ENCODE results near the gene ZNF316. TPM values are rescaled to one million over a fixed set of nuclear protein-coding genes. Genes with fewer than 3 reads are reported as not detected.

The ZNF316 gene
- total RNA-seq, 1 donor from 2014 or later = 32.7 TPM

DNA sequence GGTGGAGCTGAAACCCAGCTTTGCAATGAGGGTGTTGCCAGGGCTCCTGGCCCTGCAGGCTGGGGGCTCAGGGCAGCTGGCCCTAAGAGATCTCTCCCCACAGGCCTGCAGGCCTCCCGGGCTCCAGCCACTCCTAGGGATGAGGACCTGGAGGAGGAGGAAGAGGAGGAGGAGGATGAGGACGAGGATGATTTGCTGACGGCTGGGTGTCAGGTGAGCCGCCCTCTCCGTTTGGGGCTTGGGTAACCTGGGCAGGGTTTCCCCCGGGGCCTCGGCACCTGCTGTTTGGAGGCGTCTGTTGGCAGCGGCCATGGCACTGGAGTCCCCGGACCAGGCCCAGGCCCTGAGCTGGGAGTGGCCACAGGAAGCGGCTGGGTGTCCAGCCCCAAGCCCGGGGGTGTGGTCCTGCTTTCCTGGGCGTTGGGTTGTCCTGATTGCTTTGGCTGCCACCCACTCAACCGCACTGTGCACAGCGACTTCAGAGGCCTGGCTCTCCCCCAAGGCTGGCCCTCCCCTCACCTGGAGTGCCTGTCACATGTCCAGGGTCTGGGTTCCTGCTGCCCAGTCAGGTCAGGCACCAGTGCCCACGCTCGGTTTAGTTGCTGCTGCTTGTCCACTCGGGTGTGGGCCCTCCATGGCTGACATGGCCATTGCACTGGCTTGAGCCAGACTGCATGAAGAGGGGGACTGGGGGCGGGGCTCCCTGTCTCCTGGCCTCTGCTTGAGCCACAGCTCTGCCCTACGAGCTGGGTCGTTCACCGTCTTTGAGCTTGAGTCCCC, 5.9 kb downstream of the ZNF316 start:
- TF ChIP-seq, protein P1, sequence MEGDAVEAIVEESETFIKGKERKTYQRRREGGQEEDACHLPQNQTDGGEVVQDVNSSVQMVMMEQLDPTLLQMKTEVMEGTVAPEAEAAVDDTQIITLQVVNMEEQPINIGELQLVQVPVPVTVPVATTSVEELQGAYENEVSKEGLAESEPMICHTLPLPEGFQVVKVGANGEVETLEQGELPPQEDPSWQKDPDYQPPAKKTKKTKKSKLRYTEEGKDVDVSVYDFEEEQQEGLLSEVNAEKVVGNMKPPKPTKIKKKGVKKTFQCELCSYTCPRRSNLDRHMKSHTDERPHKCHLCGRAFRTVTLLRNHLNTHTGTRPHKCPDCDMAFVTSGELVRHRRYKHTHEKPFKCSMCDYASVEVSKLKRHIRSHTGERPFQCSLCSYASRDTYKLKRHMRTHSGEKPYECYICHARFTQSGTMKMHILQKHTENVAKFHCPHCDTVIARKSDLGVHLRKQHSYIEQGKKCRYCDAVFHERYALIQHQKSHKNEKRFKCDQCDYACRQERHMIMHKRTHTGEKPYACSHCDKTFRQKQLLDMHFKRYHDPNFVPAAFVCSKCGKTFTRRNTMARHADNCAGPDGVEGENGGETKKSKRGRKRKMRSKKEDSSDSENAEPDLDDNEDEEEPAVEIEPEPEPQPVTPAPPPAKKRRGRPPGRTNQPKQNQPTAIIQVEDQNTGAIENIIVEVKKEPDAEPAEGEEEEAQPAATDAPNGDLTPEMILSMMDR (IDR thresholded peaks at IDR 0.05) = no peak
- Mint-ChIP-seq H3K9me3 (ENCODE audit: unreplicated experiment) (no peaks in the 10 kb centered on the region), H3K27me3 (ENCODE audit: unreplicated experiment) (no peaks in the 10 kb centered on the region), H3K27ac (ENCODE audit: unreplicated experiment) (no peak overlapping the region), H3K4me1 (ENCODE audit: unreplicated experiment) (peaks cover 18% of the 10 kb centered on the region), H3K36me3 (ENCODE audit: unreplicated experiment) (peaks cover 26% of the 10 kb centered on the region), H3K4me3 (ENCODE audit: unreplicated experiment) (no peak overlapping the region)
- no peak for DNase-seq (ENCODE audit: extremely low spot score, unreplicated experiment)

DNA sequence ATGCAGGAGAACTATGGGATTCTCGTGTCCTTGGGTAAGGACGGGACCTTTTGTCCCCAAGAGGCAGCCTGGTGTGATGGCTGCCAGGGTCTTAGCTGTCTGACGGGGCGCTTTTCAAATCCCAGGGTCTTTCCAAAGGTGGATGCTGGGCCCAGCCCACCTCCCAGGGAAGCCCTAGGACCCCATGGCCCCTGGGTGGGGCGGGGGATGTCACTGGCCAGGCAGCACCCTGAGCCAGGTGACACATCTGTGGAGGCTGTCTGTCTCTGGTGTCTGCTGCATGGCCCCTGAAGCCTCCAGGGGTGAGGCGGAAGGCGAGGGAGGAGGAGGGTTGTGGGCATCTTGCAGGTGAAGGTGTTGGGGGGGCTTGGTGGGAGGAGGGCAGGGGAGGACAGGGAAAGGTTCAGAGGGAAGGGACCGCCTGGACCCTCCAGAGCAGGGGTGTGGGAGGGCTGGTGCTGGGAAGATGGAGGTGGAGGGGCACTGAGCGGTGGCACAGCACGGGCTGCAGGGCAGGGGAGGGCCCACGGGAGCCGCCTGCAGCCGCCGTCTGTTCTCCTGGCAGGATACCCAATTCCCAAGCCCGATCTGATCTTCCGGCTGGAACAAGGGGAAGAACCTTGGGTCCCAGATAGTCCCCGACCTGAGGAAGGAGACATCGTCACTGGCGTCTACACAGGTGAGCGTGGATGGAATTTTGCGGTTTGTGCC, 7.0 kb downstream of the ZNF316 start:
- TF ChIP-seq, protein P1 (IDR thresholded peaks at IDR 0.05) = no peak
- Mint-ChIP-seq H3K4me3 (ENCODE audit: unreplicated experiment) (no peak overlapping the region), H3K27ac (ENCODE audit: unreplicated experiment) (no peak overlapping the region), H3K4me1 (ENCODE audit: unreplicated experiment) (peaks cover 8% of the 10 kb centered on the region), H3K36me3 (ENCODE audit: unreplicated experiment) (peaks cover 23% of the 10 kb centered on the region), H3K27me3 (ENCODE audit: unreplicated experiment) (no peaks in the 10 kb centered on the region), H3K9me3 (ENCODE audit: unreplicated experiment) (no peaks in the 10 kb centered on the region)
- no peak for DNase-seq (ENCODE audit: extremely low spot score, unreplicated experiment)

DNA sequence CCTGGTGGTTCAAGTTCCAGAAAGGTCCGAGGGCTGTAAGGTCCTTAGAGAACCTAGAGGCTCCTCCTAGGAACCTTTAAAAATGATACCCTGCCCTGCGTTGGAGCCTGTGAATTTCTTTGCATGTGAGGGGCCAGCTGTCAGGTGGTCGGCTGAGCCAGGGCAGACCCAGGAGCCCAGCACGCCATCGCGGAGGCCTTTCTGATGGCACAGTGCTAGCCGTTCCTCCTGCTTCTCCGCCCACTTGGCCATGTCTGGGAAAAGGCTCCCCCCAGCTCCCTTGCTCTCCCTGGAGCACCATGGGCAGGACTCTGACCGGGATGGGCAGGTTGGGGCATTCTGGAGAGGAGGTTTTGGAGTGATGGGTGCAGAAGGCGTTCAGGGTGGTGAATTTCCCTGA, 7.6 kb downstream of the ZNF316 start:
- TF ChIP-seq, protein P1 (IDR thresholded peaks at IDR 0.05) = no peak
- peaks cover 23% of the 10 kb centered on the region for H3K36me3 Mint-ChIP-seq (ENCODE audit: unreplicated experiment)
- no peaks in the 10 kb centered on the region for H3K27me3 Mint-ChIP-seq (ENCODE audit: unreplicated experiment)
- H3K4me1 Mint-ChIP-seq (ENCODE audit: unreplicated experiment) = peaks cover 5% of the 10 kb centered on the region
- no peak overlapping the region for H3K27ac Mint-ChIP-seq (ENCODE audit: unreplicated experiment)
- H3K4me3 Mint-ChIP-seq (ENCODE audit: unreplicated experiment) = no peak overlapping the region
- no peaks in the 10 kb centered on the region for H3K9me3 Mint-ChIP-seq (ENCODE audit: unreplicated experiment)
- no peak for DNase-seq (ENCODE audit: extremely low spot score, unreplicated experiment)

DNA sequence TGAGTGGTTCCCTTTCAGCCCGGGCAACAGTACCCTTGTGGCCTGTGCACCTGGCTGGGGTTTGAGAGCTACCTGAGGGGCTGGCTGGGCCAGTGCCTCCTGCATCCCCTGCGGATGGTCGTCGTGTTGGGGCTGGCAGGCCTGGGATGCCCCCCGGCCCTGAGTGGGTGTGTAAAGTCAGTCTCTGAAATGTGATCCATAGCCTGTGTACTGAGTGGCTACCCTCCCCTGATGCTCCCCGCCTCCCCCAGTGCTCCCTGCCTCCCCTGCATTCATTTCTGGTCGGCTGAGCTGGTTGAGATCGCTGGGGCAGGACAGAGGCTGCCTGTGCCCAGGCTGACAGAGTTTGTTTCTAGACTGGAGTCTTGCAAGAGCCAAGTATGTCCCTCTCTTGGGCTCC, 9.3 kb downstream of the ZNF316 start:
- no peaks in the 10 kb centered on the region for H3K9me3 Mint-ChIP-seq (ENCODE audit: unreplicated experiment)
- no peaks in the 10 kb centered on the region for H3K4me1 Mint-ChIP-seq (ENCODE audit: unreplicated experiment)
- H3K4me3 Mint-ChIP-seq (ENCODE audit: unreplicated experiment) = no peak overlapping the region
- TF ChIP-seq, protein P1 (IDR thresholded peaks at IDR 0.05) = no peak
- peaks cover 35% of the 10 kb centered on the region for H3K36me3 Mint-ChIP-seq (ENCODE audit: unreplicated experiment)
- H3K27me3 Mint-ChIP-seq (ENCODE audit: unreplicated experiment) = no peaks in the 10 kb centered on the region
- no peak overlapping the region for H3K27ac Mint-ChIP-seq (ENCODE audit: unreplicated experiment)
- no peak for DNase-seq (ENCODE audit: extremely low spot score, unreplicated experiment)

DNA sequence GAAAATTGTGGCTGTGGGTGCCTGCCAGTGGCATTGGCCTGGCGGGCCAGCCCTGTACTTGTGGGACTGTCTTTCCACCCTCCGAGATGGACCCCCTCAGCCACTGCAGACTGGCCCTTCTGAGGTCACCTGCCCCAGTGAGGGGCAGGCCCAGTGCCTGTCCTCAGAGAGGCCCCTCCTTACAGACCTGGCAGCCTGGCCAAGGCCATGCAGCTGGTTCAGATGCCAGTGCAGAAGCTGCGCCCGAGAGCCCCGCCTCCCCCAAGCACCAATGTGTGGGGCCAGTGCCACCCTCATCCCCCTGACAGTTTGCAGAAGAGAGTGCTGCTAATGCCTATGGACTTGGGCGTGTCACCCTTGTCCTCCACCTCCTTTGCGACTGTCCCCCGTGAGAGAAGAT, 10.0 kb downstream of the ZNF316 start:
- Mint-ChIP-seq H3K9me3 (ENCODE audit: unreplicated experiment) (no peaks in the 10 kb centered on the region), H3K4me1 (ENCODE audit: unreplicated experiment) (no peaks in the 10 kb centered on the region), H3K27ac (ENCODE audit: unreplicated experiment) (no peak overlapping the region), H3K4me3 (ENCODE audit: unreplicated experiment) (no peak overlapping the region), H3K36me3 (ENCODE audit: unreplicated experiment) (peaks cover 38% of the 10 kb centered on the region), H3K27me3 (ENCODE audit: unreplicated experiment) (no peaks in the 10 kb centered on the region)
- no peak for DNase-seq (ENCODE audit: extremely low spot score, unreplicated experiment)
- TF ChIP-seq, protein P1 (IDR thresholded peaks at IDR 0.05) = no peak
